Activated CD8-positive, alpha-beta memory T cell treated with anti-CD3 and anti-CD28 coated beads, Interleukin-2, amount 50 U/mL, for 1 hour (primary cell): ENCODE measurements around the gene MLLT1.

Source experiments
- DNase-seq: peaks from one replicate; pipeline ENCODE4 v3.0.0-alpha.2; 2020; ENCODE audit errors: extremely low read depth

MLLT1 gene

GRCh38 chr19:6234527-6234926 is 45.2 kb downstream of the MLLT1 start:
- DNase-seq = no peak

- DNase-seq = no peak
Measured at GRCh38 chr19:6233827-6234511, 45.8 kb downstream of the MLLT1 start.

- no peak for DNase-seq
Measured at GRCh38 chr19:6233056-6233826, 46.5 kb downstream of the MLLT1 start.

- DNase-seq = no peak
Measured at GRCh38 chr19:6232601-6233055, 47.1 kb downstream of the MLLT1 start.

- no peak for DNase-seq
Measured at GRCh38 chr19:6230991-6231448, 48.8 kb downstream of the MLLT1 start.

- DNase-seq = no peak
Measured at GRCh38 chr19:6229951-6230712, 49.6 kb downstream of the MLLT1 start.

- no peak for DNase-seq
Measured at GRCh38 chr19:6229216-6229913, 50.4 kb downstream of the MLLT1 start.

- DNase-seq = no peak
Measured at GRCh38 chr19:6228551-6229215, 51.1 kb downstream of the MLLT1 start.

- no peak for DNase-seq
Measured at GRCh38 chr19:6227936-6228325, 51.8 kb downstream of the MLLT1 start.

- DNase-seq = no peak
Measured at GRCh38 chr19:6227156-6227935, 52.4 kb downstream of the MLLT1 start.

GRCh38 chr19:6226444-6227155 is 53.2 kb downstream of the MLLT1 start:
- no peak for DNase-seq

GRCh38 chr19:6226012-6226411 is 53.8 kb downstream of the MLLT1 start:
- no peak for DNase-seq

GRCh38 chr19:6225232-6225865 is 54.4 kb downstream of the MLLT1 start:
- DNase-seq = no peak

GRCh38 chr19:6224308-6224675 is 55.5 kb downstream of the MLLT1 start:
- no peak for DNase-seq

- no peak for DNase-seq
Measured at GRCh38 chr19:6223461-6224307, 56.1 kb downstream of the MLLT1 start.

GRCh38 chr19:6222884-6223283 is 56.9 kb downstream of the MLLT1 start:
- DNase-seq = no peak

GRCh38 chr19:6221878-6222746 is 57.7 kb downstream of the MLLT1 start:
- DNase-seq = no peak
